Right atrium auricular region (tissue), 2 donors: ENCODE measurements around the gene ACER3. TPM values are rescaled to one million over a fixed set of nuclear protein-coding genes. Genes with fewer than 3 reads are reported as not detected.

Source experiments
- DNase-seq: peaks from one replicate; pipeline ENCODE4 v3.0.0-alpha.2; 2019; ENCODE audit warnings: low spot score
- H3K27ac ChIP-seq, 2 donors: fragments of 200-600 bp; sonication (generic); 1 replicate in 1 of 2; 2 replicates in 1 of 2; pipeline ENCODE4 v1.5.1; 2016 to 2019
- H3K27me3 ChIP-seq, 2 donors: fragments of 200-600 bp; sonication (generic); one replicate each; pipeline versions ENCODE4 v1.5.1 to v1.6.0; 2017 to 2019
- H3K36me3 ChIP-seq: fragments of 200-600 bp; sonication (generic); one replicate; pipeline ENCODE4 v1.5.1; 2016
- H3K4me1 ChIP-seq, 2 donors: fragments of 200-600 bp; sonication (generic); one replicate each; pipeline versions ENCODE4 v1.5.1 to v1.6.0; 2017 to 2019
- H3K4me3 ChIP-seq, 2 donors: fragments of 200-600 bp; sonication (generic); 1 replicate in 1 of 2; 2 replicates in 1 of 2; pipeline ENCODE4 v1.5.1; 2017 to 2019; ENCODE audit warnings: mild to moderate bottlenecking in 1 of 2, moderate library complexity in 1 of 2
- H3K9me3 ChIP-seq, 2 donors: fragments of 200-600 bp; sonication (generic); one replicate each; pipeline ENCODE4 v1.5.1; 2019
- total RNA-seq, 2 donors: library from RNA; depleted of rRNA; stranded (reverse); fragments of >200 nt; gene quantifications; one replicate each; pipeline ENCODE4 v1.1.0, GENCODE V29; 2016
- TF ChIP-seq, protein P1 (sequence below), 2 donors: fragments of 200-600 bp; sonication (generic); IDR thresholded peaks; one replicate each; pipeline ENCODE4 v1.5.1; 2019; ENCODE audit warnings: antibody characterized with exemption in 2 of 2

The ACER3 gene
- total RNA-seq, 2 donors from 2014 or later, result 6.4 to 11.3 TPM

DNA sequence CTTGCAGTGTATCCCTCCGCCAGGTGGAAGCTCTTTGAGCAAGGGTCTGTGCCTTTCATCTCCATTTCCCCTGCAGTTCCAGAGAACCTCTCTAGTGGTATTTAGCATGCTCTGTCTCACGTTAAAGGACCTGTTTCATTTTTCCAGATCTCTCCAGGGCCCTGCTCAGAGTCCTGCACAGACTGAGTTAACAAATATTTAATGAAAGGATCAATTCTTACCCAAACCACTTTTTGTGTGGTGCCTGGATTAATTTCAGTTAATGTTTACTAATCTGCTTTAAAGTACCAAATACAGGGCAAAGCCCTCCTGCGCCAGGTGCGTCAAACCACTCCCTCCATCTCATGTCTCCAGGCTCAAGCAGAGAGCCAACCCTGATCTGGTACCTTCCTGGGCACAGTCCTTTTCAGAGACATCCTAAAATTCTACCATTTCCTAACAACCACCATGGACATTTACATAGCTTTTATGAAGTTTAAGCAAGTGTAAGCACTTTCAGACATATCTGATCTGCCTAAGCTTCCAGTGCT, 18.7 kb upstream of the ACER3 start:
- no peaks in the 10 kb centered on the region for H3K27me3 ChIP-seq
- no peaks in the 10 kb centered on the region for H3K36me3 ChIP-seq
- no peak overlapping the region for H3K27ac ChIP-seq
- DNase-seq, result no peak
- no peaks in the 10 kb centered on the region for H3K9me3 ChIP-seq
- TF ChIP-seq, protein P1, sequence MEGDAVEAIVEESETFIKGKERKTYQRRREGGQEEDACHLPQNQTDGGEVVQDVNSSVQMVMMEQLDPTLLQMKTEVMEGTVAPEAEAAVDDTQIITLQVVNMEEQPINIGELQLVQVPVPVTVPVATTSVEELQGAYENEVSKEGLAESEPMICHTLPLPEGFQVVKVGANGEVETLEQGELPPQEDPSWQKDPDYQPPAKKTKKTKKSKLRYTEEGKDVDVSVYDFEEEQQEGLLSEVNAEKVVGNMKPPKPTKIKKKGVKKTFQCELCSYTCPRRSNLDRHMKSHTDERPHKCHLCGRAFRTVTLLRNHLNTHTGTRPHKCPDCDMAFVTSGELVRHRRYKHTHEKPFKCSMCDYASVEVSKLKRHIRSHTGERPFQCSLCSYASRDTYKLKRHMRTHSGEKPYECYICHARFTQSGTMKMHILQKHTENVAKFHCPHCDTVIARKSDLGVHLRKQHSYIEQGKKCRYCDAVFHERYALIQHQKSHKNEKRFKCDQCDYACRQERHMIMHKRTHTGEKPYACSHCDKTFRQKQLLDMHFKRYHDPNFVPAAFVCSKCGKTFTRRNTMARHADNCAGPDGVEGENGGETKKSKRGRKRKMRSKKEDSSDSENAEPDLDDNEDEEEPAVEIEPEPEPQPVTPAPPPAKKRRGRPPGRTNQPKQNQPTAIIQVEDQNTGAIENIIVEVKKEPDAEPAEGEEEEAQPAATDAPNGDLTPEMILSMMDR (IDR thresholded peaks at IDR 0.05), result no peak
- no peak overlapping the region for H3K4me3 ChIP-seq
- H3K4me1 ChIP-seq, result peaks cover 0 to 10% of the 10 kb centered on the region in 2 donors

DNA sequence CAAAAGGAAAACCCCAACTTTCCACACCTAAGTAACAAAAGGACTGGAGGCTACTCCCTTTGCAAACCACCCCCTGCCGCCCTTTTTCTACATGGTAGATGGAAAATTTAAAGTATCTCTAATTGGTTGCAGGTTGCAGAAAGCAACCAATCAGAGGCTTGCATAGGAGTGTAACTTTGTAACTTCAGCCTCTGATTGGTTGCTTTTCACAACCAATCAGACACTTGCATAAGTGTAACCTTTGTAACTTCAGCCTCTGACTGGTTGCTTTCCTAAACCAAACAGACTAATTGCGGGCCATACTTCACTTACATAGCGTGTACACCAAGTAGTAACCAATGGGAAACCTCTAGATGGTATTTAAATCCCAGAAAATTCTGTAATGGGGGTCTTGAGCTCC, 16.8 kb upstream of the ACER3 start:
- Histone ChIP-seq H3K36me3 (no peaks in the 10 kb centered on the region), H3K4me1 (no peaks in the 10 kb centered on the region), H3K4me3 (no peak overlapping the region), H3K27ac (no peak overlapping the region), H3K9me3 (no peaks in the 10 kb centered on the region), H3K27me3 (no peaks in the 10 kb centered on the region)
- no peak for DNase-seq
- TF ChIP-seq, protein P1 (IDR thresholded peaks at IDR 0.05), result no peak

DNA sequence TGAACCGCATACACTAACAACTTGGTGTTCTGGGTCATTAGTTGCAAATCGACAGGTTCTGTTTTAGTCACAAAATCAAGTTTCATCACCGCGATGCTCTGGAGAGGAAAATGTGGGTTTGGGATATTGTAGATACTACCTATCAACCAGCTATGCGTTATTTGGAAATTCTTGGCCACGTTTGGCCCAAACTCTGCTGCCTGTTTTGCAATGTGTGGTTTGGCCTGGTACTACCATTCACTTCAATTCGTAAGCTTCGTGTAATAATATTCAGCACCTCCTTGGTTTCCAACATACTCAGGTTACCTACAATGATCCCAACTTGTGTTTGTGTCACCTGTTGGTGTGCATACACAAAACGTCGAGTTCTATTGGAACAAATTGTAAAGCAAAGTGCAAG, 16.2 kb upstream of the ACER3 start:
- TF ChIP-seq, protein P1 (IDR thresholded peaks at IDR 0.05), result no peak
- no peak for DNase-seq
- H3K27ac ChIP-seq, result no peak overlapping the region
- no peak overlapping the region for H3K4me3 ChIP-seq
- no peaks in the 10 kb centered on the region for H3K27me3 ChIP-seq
- H3K4me1 ChIP-seq, result no peaks in the 10 kb centered on the region
- no peaks in the 10 kb centered on the region for H3K9me3 ChIP-seq
- H3K36me3 ChIP-seq, result no peaks in the 10 kb centered on the region

DNA sequence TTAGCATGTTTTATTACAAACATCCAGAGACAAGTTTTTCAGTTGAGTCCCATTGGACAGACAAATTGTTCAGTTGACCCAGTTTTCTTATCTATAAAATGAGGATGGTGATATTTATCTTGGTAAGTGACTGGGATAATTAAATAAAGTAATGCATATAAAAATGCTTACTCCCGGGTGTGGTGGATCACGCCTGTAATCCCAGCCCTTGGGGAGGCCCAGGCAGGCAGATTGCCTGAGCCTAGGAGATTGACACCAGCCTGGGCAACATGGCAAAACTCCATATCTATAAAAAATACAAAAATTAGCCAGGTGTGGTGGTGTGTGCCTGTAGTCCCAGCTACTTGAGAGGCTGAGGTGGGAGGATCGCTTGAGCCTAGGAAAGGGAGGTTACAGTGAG, 15.6 kb upstream of the ACER3 start:
- Histone ChIP-seq H3K27me3 (no peaks in the 10 kb centered on the region), H3K27ac (no peak overlapping the region), H3K4me1 (no peaks in the 10 kb centered on the region), H3K9me3 (no peaks in the 10 kb centered on the region), H3K4me3 (no peak overlapping the region), H3K36me3 (no peaks in the 10 kb centered on the region)
- no peak for DNase-seq
- TF ChIP-seq, protein P1 (IDR thresholded peaks at IDR 0.05), result no peak

DNA sequence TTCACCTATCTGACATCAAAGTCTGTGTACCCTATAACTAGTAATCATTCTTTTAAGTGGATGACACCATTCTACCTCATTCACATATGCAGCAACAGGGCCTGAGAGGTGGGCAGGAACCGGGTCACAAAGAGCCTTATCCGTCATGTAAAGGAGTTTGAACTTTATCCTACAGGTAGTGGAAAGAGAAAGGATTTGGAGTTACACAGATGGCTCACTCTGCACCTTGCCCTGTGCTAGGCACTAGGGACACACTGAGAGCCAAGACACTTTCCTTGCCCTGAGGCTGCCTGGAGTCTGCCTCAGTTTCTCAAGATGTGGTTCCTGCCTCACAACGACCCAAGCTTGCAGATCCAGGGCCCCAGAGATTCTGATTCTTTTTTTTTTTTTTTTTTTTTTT, 14.3 kb upstream of the ACER3 start:
- TF ChIP-seq, protein P1 (IDR thresholded peaks at IDR 0.05), result no peak
- DNase-seq, result no peak
- peaks cover 0 to 8% of the 10 kb centered on the region in 2 donors for H3K4me1 ChIP-seq
- H3K36me3 ChIP-seq, result no peaks in the 10 kb centered on the region
- no peak overlapping the region for H3K4me3 ChIP-seq
- H3K27me3 ChIP-seq, result no peaks in the 10 kb centered on the region
- no peaks in the 10 kb centered on the region for H3K9me3 ChIP-seq
- no peak overlapping the region for H3K27ac ChIP-seq

DNA sequence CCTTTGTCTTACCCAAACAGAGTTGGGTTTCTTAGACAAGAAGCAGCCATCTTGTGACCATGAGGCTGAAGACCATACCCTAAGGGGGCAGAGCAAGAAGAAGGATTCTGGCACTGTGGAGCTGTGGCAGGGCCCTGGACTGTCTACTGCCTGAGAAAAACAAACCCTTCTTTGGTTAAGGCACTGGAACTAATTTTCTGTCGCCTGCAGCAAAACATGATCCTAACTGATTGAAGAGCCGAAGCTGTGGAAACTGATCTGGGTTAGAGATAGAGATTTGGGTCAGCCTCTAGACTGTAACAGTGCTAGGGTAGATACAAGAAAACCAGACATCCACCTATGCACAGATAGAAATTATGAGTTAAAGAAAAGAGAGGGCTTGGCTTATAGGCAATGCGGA, 11.3 kb upstream of the ACER3 start:
- no peak overlapping the region for H3K4me3 ChIP-seq
- no peaks in the 10 kb centered on the region for H3K36me3 ChIP-seq
- no peak for DNase-seq
- H3K4me1 ChIP-seq, result peaks cover 0 to 8% of the 10 kb centered on the region in 2 donors
- H3K9me3 ChIP-seq, result no peaks in the 10 kb centered on the region
- H3K27me3 ChIP-seq, result no peaks in the 10 kb centered on the region
- TF ChIP-seq, protein P1 (IDR thresholded peaks at IDR 0.05), result no peak
- H3K27ac ChIP-seq, result no peak overlapping the region
